Duodenal mucosa (tissue), 2 donors: ENCODE measurements around the gene P2RY4.

Experiments used
- H3K27ac ChIP-seq: one replicate; pipeline ENCODE4 v1.7.0; 2013; ENCODE audit warnings: low read depth, low read length
- H3K27me3 ChIP-seq, 2 donors: one replicate each; pipeline ENCODE4 v1.7.0; 2013; ENCODE audit warnings: low read length in 2 of 2, control low read depth in 1 of 2; ENCODE audit not compliant: insufficient read depth in 2 of 2, control insufficient read depth in 1 of 2
- H3K36me3 ChIP-seq, 2 donors: one replicate each; pipeline ENCODE4 v1.7.0; 2013; ENCODE audit warnings: low read length in 2 of 2, control low read depth in 1 of 2; ENCODE audit not compliant: insufficient read depth in 2 of 2, control insufficient read depth in 1 of 2
- H3K4me1 ChIP-seq, 2 donors: one replicate each; pipeline ENCODE4 v1.7.0; 2013; ENCODE audit warnings: low read length in 2 of 2, control low read depth in 1 of 2; ENCODE audit not compliant: insufficient read depth in 2 of 2, control insufficient read depth in 1 of 2
- H3K4me3 ChIP-seq, 2 donors: one replicate each; pipeline ENCODE4 v1.7.0; 2013; ENCODE audit warnings: low read length in 2 of 2, low read depth in 1 of 2
- H3K9ac ChIP-seq, 2 donors: one replicate each; pipeline ENCODE4 v1.7.0; 2013; ENCODE audit warnings: low read length in 2 of 2, low read depth in 1 of 2
- H3K9me3 ChIP-seq, 2 donors: one replicate each; pipeline ENCODE4 v1.7.0; 2013; ENCODE audit warnings: low read length in 2 of 2, control low read depth in 1 of 2; ENCODE audit not compliant: control insufficient read depth in 1 of 2

P2RY4 gene

GRCh38 chrX:70268034-70268433 lies 8.0 kb upstream of the P2RY4 start, which contains the start of gene ARR3:
Gene ARR3 (plus strand): TSS chrX:70268334. CDS start chrX:70269386, 1,052 bp downstream.
- no peak within 1 kb of the TSS for H3K4me3 ChIP-seq
- no peaks in the 10 kb centered on the region for H3K4me1 ChIP-seq
- no peaks in the 10 kb centered on the region for H3K27me3 ChIP-seq
- no peak within 1 kb of the TSS for H3K9ac ChIP-seq
- H3K9me3 ChIP-seq: no peaks in the 10 kb centered on the region
- H3K36me3 ChIP-seq: no peaks in the 10 kb centered on the region
- H3K27ac ChIP-seq: no peak within 1 kb of the TSS

GRCh38 chrX:70264784-70265183 lies 4.8 kb upstream of the P2RY4 start:
- H3K9ac ChIP-seq: no peak overlapping the region
- no peak overlapping the region for H3K4me3 ChIP-seq
- H3K27ac ChIP-seq: no peak overlapping the region

GRCh38 chrX:70262952-70263567 lies 3.1 kb upstream of the P2RY4 start:
- Histone ChIP-seq H3K4me1 (no peaks in the 10 kb centered on the region), H3K36me3 (no peaks in the 10 kb centered on the region), H3K27me3 (no peaks in the 10 kb centered on the region), H3K27ac (no peak overlapping the region), H3K4me3 (no peak overlapping the region), H3K9ac (no peak overlapping the region), H3K9me3 (no peaks in the 10 kb centered on the region)

More at GRCh38 chrX:70264784-70265183, 4.8 kb upstream of the P2RY4 start:
- H3K9me3 ChIP-seq: no peaks in the 10 kb centered on the region
- H3K36me3 ChIP-seq: no peaks in the 10 kb centered on the region
- H3K4me1 ChIP-seq: no peaks in the 10 kb centered on the region
- no peaks in the 10 kb centered on the region for H3K27me3 ChIP-seq

- Histone ChIP-seq H3K4me3 (no peak overlapping the region), H3K9me3 (no peaks in the 10 kb centered on the region), H3K36me3 (no peaks in the 10 kb centered on the region), H3K4me1 (no peaks in the 10 kb centered on the region), H3K27ac (no peak overlapping the region), H3K9ac (no peak overlapping the region), H3K27me3 (no peaks in the 10 kb centered on the region)
Measured at GRCh38 chrX:70257423-70258288, 2.3 kb downstream of the P2RY4 start.

GRCh38 chrX:70255452-70255851 lies 4.6 kb downstream of the P2RY4 start:
- H3K4me1 ChIP-seq: no peaks in the 10 kb centered on the region
- H3K36me3 ChIP-seq: no peaks in the 10 kb centered on the region
- H3K4me3 ChIP-seq: no peak overlapping the region
- H3K27me3 ChIP-seq: no peaks in the 10 kb centered on the region
- H3K27ac ChIP-seq: no peak overlapping the region
- no peaks in the 10 kb centered on the region for H3K9me3 ChIP-seq
- no peak overlapping the region for H3K9ac ChIP-seq

- no peaks in the 10 kb centered on the region for H3K4me1 ChIP-seq
- H3K27me3 ChIP-seq: no peaks in the 10 kb centered on the region
- no peaks in the 10 kb centered on the region for H3K36me3 ChIP-seq
- H3K9me3 ChIP-seq: no peaks in the 10 kb centered on the region
- no peak overlapping the region for H3K4me3 ChIP-seq
- H3K27ac ChIP-seq: no peak overlapping the region
- H3K9ac ChIP-seq: no peak overlapping the region
Measured at GRCh38 chrX:70254909-70255308, 5.1 kb downstream of the P2RY4 start.

- Histone ChIP-seq H3K4me3 (no peak overlapping the region), H3K4me1 (no peaks in the 10 kb centered on the region), H3K27me3 (no peaks in the 10 kb centered on the region), H3K9me3 (no peaks in the 10 kb centered on the region), H3K27ac (no peak overlapping the region), H3K36me3 (no peaks in the 10 kb centered on the region), H3K9ac (no peak overlapping the region)
Measured at GRCh38 chrX:70254063-70254400, 6.0 kb downstream of the P2RY4 start.

- Histone ChIP-seq H3K36me3 (no peaks in the 10 kb centered on the region), H3K9me3 (no peaks in the 10 kb centered on the region), H3K4me3 (no peak overlapping the region), H3K9ac (no peak overlapping the region), H3K27ac (no peak overlapping the region), H3K27me3 (no peaks in the 10 kb centered on the region), H3K4me1 (no peaks in the 10 kb centered on the region)
Measured at GRCh38 chrX:70253377-70254062, 6.5 kb downstream of the P2RY4 start.

GRCh38 chrX:70252491-70252890 lies 7.5 kb downstream of the P2RY4 start:
- Histone ChIP-seq H3K4me1 (no peaks in the 10 kb centered on the region), H3K36me3 (no peaks in the 10 kb centered on the region), H3K9ac (no peak overlapping the region), H3K9me3 (no peaks in the 10 kb centered on the region), H3K27ac (no peak overlapping the region), H3K27me3 (no peaks in the 10 kb centered on the region), H3K4me3 (no peak overlapping the region)

- no peaks in the 10 kb centered on the region for H3K36me3 ChIP-seq
- no peak overlapping the region for H3K27ac ChIP-seq
- no peaks in the 10 kb centered on the region for H3K27me3 ChIP-seq
- H3K4me3 ChIP-seq: no peak overlapping the region
- no peak overlapping the region for H3K9ac ChIP-seq
- no peaks in the 10 kb centered on the region for H3K4me1 ChIP-seq
- no peaks in the 10 kb centered on the region for H3K9me3 ChIP-seq
Measured at GRCh38 chrX:70247252-70247651, 12.8 kb downstream of the P2RY4 start.
